ENCODE results near the gene GRIK1.

The GRIK1 gene

GRCh38 chr21:29825345-29825744 is 114.5 kb downstream of the GRIK1 start:
- TF ChIP-seq CTCF (IDR thresholded peaks at IDR 0.05; ENCODE audit: extremely low read depth, insufficient read depth, missing control alignments): no peak
- in situ Hi-C loops (cut with MboI; ENCODE audit: low pct_unique_long_range_greater_than_20kb, low sequenced_read_pairs, unreplicated experiment): loop anchor here (25.0 kb wide), 1 partner anchor 713 kb away; no protein-coding TSS in a partner anchor
- DNase-seq (ENCODE audit: low spot score): no peak

DNA sequence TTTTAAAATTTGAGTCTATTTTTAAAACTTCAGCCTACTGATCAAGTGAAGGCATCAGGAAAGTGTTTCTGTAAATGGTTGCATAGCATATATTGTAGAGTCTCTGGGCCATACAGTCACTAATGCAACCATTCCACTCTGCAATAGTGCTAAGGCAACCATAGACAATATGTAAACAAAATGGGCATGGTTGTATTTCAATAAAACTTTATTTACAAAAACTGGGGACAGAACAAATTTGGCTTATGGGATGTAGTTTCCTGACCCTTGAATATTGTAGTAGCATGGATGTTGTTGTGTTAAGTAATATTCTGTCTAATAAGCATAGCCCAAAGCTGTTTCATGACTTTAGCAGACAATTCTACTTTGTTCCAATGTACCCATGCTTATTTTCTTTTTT is 117.7 kb downstream of the GRIK1 start:
- no peak for TF ChIP-seq CTCF (IDR thresholded peaks at IDR 0.05; ENCODE audit: extremely low read depth, insufficient read depth, missing control alignments)
- DNase-seq (ENCODE audit: low spot score): no peak
- in situ Hi-C loops (cut with MboI; ENCODE audit: low pct_unique_long_range_greater_than_20kb, low sequenced_read_pairs, unreplicated experiment): no loop called here

- in situ Hi-C loops (cut with MboI; ENCODE audit: low pct_unique_long_range_greater_than_20kb, low sequenced_read_pairs, unreplicated experiment): no loop called here
- no peak for TF ChIP-seq CTCF (IDR thresholded peaks at IDR 0.05; ENCODE audit: extremely low read depth, insufficient read depth, missing control alignments)
- no peak for DNase-seq (ENCODE audit: low spot score)
Measured at GRCh38 chr21:29821230-29821629, 118.6 kb downstream of the GRIK1 start.

DNA sequence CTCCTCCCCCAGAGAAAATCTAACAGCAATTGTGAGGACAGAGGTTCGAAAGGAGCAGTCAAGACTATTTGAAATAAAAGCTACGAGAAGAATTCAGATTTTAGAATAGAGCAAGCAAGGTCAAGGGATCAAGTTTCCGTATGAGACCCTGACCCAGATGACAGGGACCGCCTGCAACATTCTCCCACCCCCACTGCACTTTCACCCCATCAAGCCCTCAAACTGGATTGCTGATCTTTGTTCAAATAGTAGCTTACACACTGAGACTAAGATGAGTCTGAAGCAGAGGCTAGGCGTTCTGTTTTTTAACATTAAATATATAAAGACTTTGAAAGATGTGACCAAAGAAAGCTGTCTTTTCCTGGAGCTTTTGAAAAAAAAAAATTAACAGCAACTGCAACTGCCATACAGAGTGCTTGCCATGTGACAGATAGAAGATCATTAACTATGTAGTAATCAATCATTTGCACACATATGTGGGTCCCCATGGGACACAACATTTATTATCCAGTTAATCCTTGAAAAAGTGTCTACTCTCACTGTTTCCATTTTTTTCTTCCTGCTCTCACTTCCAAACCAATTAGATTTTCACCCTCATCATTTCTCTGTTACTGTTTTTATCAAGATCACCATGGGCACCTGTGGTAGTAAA is 120.0 kb downstream of the GRIK1 start:
- no peak for TF ChIP-seq CTCF (IDR thresholded peaks at IDR 0.05; ENCODE audit: extremely low read depth, insufficient read depth, missing control alignments)
- in situ Hi-C loops (cut with MboI; ENCODE audit: low pct_unique_long_range_greater_than_20kb, low sequenced_read_pairs, unreplicated experiment): no loop called here
- no peak for DNase-seq (ENCODE audit: low spot score)

DNA sequence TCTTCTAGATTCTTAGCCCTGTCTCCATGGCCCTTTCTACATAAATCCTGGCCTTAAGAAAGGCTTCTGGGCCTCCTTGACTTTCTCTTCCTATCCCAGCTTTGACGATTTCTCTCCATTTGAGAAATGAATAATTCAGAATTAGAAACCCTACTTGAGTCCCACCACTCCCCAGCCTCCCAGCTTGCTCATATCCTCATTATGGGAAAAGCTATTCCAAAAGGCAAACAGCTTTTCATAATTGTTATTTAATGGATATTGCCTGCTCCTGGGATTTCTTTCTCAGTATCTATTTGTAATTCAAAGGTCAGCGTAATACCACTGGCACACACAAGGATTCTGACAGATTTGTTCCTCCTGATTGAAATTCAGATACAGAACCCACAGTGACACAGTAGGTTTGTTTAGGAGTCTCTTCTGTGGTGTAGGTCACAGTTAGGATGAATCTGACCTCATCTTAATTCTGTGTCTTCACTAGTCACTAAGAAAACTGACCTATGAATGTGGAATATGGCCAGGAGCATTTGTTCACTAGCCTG is 121.3 kb downstream of the GRIK1 start:
- in situ Hi-C loops (cut with MboI; ENCODE audit: low pct_unique_long_range_greater_than_20kb, low sequenced_read_pairs, unreplicated experiment): no loop called here
- no peak for DNase-seq (ENCODE audit: low spot score)
- no peak for TF ChIP-seq CTCF (IDR thresholded peaks at IDR 0.05; ENCODE audit: extremely low read depth, insufficient read depth, missing control alignments)

- in situ Hi-C loops (cut with MboI; ENCODE audit: low pct_unique_long_range_greater_than_20kb, low sequenced_read_pairs, unreplicated experiment): no loop called here
- DNase-seq (ENCODE audit: low spot score): no peak
- no peak for TF ChIP-seq CTCF (IDR thresholded peaks at IDR 0.05; ENCODE audit: extremely low read depth, insufficient read depth, missing control alignments)
Measured at GRCh38 chr21:29817450-29817849, 122.3 kb downstream of the GRIK1 start.

Measured in GM13977 (cell line).